Smooth muscle cell (in vitro differentiated cells): Measurements from ENCODE around the gene MIS18BP1. TPM values are rescaled to one million over a fixed set of nuclear protein-coding genes. Genes with fewer than 3 reads are reported as not detected.

Source experiments
- DNase-seq: peaks from one replicate; lab custom pipeline; 2025; ENCODE audit not compliant: unreplicated experiment; lab: John Stamatoyannopoulos, UW
- H2AFZ ChIP-seq: fragments of 200-600 bp; sonication (generic); 2 replicates; pipeline ENCODE4 v1.6.0; 2016; ENCODE audit warnings: antibody characterized with exemption, low read depth, mild to moderate bottlenecking
- H3F3A ChIP-seq: fragments of 200-600 bp; sonication (generic); 2 replicates; pipeline ENCODE4 v1.6.0; 2017; ENCODE audit warnings: antibody characterized with exemption, low read depth
- H3K27ac ChIP-seq: fragments of 200-600 bp; sonication (generic); 2 replicates; pipeline ENCODE4 v1.5.1; 2016; ENCODE audit warnings: low read depth, mild to moderate bottlenecking
- H3K27me3 ChIP-seq: fragments of 200-600 bp; sonication (generic); 2 replicates; pipeline ENCODE4 v1.6.1; 2016; ENCODE audit warnings: low read depth, mild to moderate bottlenecking
- H3K36me3 ChIP-seq: fragments of 200-600 bp; sonication (generic); 2 replicates; pipeline ENCODE4 v1.5.1; 2016; ENCODE audit warnings: low read depth
- H3K4me1 ChIP-seq: fragments of 200-600 bp; sonication (generic); 2 replicates; pipeline ENCODE4 v1.5.1; 2016; ENCODE audit warnings: low read depth
- H3K4me2 ChIP-seq: fragments of 200-600 bp; sonication (generic); 2 replicates; pipeline ENCODE4 v1.6.0; 2016; ENCODE audit warnings: mild to moderate bottlenecking
- H3K4me3 ChIP-seq: fragments of 200-600 bp; sonication (generic); 2 replicates; pipeline ENCODE4 v1.5.1; 2016; ENCODE audit warnings: mild to moderate bottlenecking
- H3K79me2 ChIP-seq: fragments of 200-600 bp; sonication (generic); 2 replicates; pipeline ENCODE4 v1.6.0; 2016; ENCODE audit warnings: low read depth, mild to moderate bottlenecking
- H3K9ac ChIP-seq: fragments of 200-600 bp; sonication (generic); 2 replicates; pipeline ENCODE4 v1.6.0; 2016; ENCODE audit warnings: low read depth
- H3K9me3 ChIP-seq: fragments of 200-600 bp; sonication (generic); replicated peaks from 2 replicates; pipeline ENCODE4 v1.5.1; 2016; ENCODE audit warnings: low read depth
- H4K20me1 ChIP-seq: fragments of 200-600 bp; sonication (generic); 2 replicates; pipeline ENCODE4 v1.6.0; 2016; ENCODE audit warnings: low read depth
- WGBS: methylation state at CpG from one replicate; pipeline ENCODE4 v1.1.7; 2016; ENCODE audit warnings: low lambda C conversion rate; 5-methylcytosine and 5-hydroxymethylcytosine counted together
- polyA plus RNA-seq: library from polyadenylated mRNA; unstranded; fragments of >200 nt; fragmentation: Nextera tagmentation; extraction: Ambion mirVana; gene quantifications from 2 replicates; pipeline ENCODE4 v1.2.1, GENCODE V29; 2016
- total RNA-seq: library from RNA; depleted of rRNA; stranded (reverse); fragments of >200 nt; gene quantifications from 2 replicates; pipeline ENCODE4 v1.2.3, GENCODE V29; 2014
- TF ChIP-seq, protein P1 (sequence below): fragments of 200-600 bp; sonication (generic); IDR thresholded peaks from 2 replicates; pipeline ENCODE4 v1.5.1; 2017; ENCODE audit warnings: borderline replicate concordance, mild to moderate bottlenecking, antibody characterized with exemption; ENCODE audit not compliant: insufficient read depth, poor library complexity, severe bottlenecking

Gene MIS18BP1
- total and polyA plus RNA-seq, 2 experiments from 2014 or later: 8.9 to 15.4 TPM

DNA sequence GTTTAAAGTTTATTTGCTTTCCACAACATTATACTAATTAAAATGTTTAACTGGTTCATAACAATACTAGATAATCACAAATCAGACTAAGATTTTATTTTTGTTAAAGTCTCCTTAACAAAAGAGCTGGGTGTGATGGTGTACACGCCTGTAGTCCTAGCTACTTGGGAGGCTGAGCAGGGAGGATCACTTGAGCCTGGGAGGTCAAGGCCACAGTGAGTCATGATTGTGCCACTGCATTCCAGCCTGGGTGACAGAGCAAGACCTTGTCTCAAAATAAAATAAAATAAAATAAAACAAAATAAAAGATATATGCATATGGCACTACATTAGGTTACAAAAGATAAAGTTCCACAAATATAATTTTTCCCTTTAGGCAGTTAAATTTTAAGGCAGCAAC lies 5.6 kb downstream of the MIS18BP1 start:
- no peaks in the 10 kb centered on the region for H3K27me3 ChIP-seq
- H3K4me3 ChIP-seq: no peak overlapping the region
- 97% methylated on average over 1 of the region's 1 CpG for WGBS
- TF ChIP-seq, protein P1, sequence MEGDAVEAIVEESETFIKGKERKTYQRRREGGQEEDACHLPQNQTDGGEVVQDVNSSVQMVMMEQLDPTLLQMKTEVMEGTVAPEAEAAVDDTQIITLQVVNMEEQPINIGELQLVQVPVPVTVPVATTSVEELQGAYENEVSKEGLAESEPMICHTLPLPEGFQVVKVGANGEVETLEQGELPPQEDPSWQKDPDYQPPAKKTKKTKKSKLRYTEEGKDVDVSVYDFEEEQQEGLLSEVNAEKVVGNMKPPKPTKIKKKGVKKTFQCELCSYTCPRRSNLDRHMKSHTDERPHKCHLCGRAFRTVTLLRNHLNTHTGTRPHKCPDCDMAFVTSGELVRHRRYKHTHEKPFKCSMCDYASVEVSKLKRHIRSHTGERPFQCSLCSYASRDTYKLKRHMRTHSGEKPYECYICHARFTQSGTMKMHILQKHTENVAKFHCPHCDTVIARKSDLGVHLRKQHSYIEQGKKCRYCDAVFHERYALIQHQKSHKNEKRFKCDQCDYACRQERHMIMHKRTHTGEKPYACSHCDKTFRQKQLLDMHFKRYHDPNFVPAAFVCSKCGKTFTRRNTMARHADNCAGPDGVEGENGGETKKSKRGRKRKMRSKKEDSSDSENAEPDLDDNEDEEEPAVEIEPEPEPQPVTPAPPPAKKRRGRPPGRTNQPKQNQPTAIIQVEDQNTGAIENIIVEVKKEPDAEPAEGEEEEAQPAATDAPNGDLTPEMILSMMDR: no peak
- H3F3A ChIP-seq: no peaks in the 10 kb centered on the region
- H2AFZ ChIP-seq: no peak overlapping the region
- H3K4me2 ChIP-seq: no peak overlapping the region
- peaks cover 12% of the 10 kb centered on the region for H4K20me1 ChIP-seq
- no peaks in the 10 kb centered on the region for H3K9me3 ChIP-seq
- peaks cover 7% of the 10 kb centered on the region for H3K4me1 ChIP-seq
- H3K9ac ChIP-seq: no peak overlapping the region
- DNase-seq: no peak
- no peak overlapping the region for H3K27ac ChIP-seq
- no peaks in the 10 kb centered on the region for H3K36me3 ChIP-seq
- peaks cover 80% of the 10 kb centered on the region for H3K79me2 ChIP-seq

DNA sequence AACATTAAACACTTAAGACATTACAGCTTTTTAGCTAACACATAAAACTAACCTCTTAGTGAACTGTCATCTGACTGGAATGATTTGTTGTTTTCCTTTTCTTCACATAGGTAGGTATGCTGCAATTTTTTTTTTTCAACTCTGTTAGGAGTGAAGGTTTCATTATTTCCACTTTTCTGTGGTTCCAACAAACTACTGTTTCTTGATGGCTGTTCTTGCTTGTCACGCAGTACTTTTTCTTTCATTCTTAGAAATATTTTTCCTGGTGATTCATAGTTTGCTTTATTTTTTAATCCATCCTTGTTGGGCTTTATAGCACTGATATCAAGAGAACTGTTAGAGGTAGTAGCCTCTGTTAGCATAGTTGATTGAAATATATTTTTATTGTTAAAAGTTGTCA lies 6.3 kb downstream of the MIS18BP1 start:
- Histone ChIP-seq H3K4me2 (no peak overlapping the region), H3K27me3 (no peaks in the 10 kb centered on the region), H3K79me2 (peaks cover 76% of the 10 kb centered on the region), H4K20me1 (peaks cover 12% of the 10 kb centered on the region), H3K9me3 (no peaks in the 10 kb centered on the region), H3K4me3 (no peak overlapping the region), H3K9ac (no peak overlapping the region), H3K27ac (no peak overlapping the region), H3K36me3 (no peaks in the 10 kb centered on the region), H3F3A (no peaks in the 10 kb centered on the region), H2AFZ (no peak overlapping the region), H3K4me1 (peaks cover 4% of the 10 kb centered on the region)
- no peak for DNase-seq
- TF ChIP-seq, protein P1: no peak
- 83% methylated on average over 1 of the region's 1 CpG for WGBS

DNA sequence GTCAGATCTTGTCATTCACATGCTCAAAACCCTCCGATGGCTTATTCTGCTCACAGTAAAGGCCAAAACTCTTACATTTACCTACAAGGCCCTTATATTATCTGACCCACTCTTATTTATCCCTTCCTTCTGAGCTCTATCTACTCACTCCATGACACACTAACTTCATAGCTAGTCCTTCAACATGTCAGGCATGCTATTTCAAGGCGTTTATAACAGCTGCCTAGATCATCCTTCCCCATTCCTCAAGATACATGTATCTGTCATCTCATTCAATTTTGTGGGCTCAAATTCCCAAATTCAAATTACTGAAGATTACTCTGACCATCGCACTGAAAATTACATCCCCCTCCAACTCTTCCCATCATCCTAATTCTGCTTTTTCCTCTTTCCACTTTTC lies 6.9 kb downstream of the MIS18BP1 start:
- Histone ChIP-seq H3K36me3 (no peaks in the 10 kb centered on the region), H3K27ac (no peak overlapping the region), H3K27me3 (no peaks in the 10 kb centered on the region), H3K4me1 (no peaks in the 10 kb centered on the region), H3K9me3 (no peaks in the 10 kb centered on the region), H2AFZ (no peak overlapping the region), H3K4me2 (no peak overlapping the region), H3F3A (no peaks in the 10 kb centered on the region), H4K20me1 (peaks cover 12% of the 10 kb centered on the region), H3K9ac (no peak overlapping the region), H3K79me2 (peaks cover 71% of the 10 kb centered on the region), H3K4me3 (no peak overlapping the region)
- TF ChIP-seq, protein P1: no peak
- WGBS: 74% methylated on average over 3 of the region's 3 CpGs
- DNase-seq: no peak

DNA sequence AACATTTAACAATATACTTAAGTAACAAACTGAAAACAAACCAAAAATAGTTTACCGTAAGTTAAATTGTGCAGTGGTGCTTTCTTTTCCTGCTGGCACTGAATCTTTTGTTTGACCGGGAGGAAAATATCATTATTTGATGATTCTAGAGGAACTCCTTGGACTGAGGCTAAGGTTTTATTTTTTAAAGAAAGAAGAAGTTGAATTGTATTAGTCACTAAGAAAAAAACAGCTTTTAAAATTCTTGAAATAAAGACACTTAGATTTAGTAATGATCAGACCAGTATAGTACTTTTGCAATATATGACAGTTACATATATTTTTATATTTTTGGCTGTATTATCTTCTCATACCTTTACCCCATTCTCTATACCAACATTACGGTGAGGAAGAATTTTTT lies 10.3 kb downstream of the MIS18BP1 start:
- TF ChIP-seq, protein P1: no peak
- H3K9me3 ChIP-seq: no peaks in the 10 kb centered on the region
- no peak overlapping the region for H3K9ac ChIP-seq
- H3K4me2 ChIP-seq: no peak overlapping the region
- H2AFZ ChIP-seq: no peak overlapping the region
- H3K36me3 ChIP-seq: no peaks in the 10 kb centered on the region
- H3K27ac ChIP-seq: no peak overlapping the region
- no peaks in the 10 kb centered on the region for H3F3A ChIP-seq
- H3K27me3 ChIP-seq: no peaks in the 10 kb centered on the region
- H3K4me3 ChIP-seq: no peak overlapping the region
- no peak for DNase-seq
- H4K20me1 ChIP-seq: no peaks in the 10 kb centered on the region
- peaks cover 51% of the 10 kb centered on the region for H3K79me2 ChIP-seq
- H3K4me1 ChIP-seq: no peaks in the 10 kb centered on the region
- 95% methylated on average over 3 of the region's 3 CpGs for WGBS
